Hepatic stellate cell (primary cell): ENCODE data around the gene HRH4.

ENCODE experiments used
- DNase-seq: peaks from one replicate; pipeline ENCODE4 v3.0.0; 2011; ENCODE audit warnings: low spot score

HRH4 gene

DNA sequence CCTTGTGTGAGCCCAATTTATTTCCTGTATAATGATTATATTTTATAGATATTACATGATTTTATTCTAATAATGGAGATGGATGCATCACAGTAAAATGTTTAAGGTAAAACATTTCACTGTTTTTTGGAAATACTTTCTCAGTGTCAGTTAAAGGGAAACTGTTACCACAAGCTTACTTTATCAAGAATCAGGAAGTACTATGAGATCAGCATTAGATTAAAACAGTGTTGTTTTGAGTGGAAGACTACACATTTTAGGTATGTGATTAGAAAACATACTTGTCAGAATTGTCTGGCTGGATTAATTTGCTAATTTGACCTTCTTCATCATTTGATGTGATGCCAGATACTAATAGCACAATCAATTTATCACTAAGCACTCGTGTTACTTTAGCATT is at the start of gene HRH4:
Gene HRH4 (plus strand): TSS at position 250 of the 400 bp plus-strand sequence. CDS start 92 bp downstream, at position 342.
- DNase-seq = no peak

DNA sequence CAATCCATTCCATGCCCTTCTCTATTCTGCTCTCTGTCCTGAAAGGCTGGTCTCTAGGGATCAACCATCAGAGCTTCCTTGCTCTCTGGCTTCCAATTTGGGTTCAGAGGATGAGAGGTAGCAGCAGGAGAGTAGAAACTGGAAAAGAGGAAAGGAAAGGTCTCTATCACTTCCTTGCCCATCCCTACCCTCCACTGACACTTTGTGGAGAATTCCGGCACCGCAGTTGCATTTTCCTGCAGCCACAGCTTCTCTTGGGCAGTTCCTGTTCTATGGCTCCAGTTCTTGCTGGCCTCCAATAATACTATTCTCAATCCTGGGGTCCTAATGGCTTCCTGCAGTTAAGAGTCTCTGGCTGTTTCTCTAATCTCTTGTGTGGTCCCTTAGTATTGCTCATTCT is 47.3 kb upstream of the HRH4 start:
- DNase-seq = peak; percentile 12

DNA sequence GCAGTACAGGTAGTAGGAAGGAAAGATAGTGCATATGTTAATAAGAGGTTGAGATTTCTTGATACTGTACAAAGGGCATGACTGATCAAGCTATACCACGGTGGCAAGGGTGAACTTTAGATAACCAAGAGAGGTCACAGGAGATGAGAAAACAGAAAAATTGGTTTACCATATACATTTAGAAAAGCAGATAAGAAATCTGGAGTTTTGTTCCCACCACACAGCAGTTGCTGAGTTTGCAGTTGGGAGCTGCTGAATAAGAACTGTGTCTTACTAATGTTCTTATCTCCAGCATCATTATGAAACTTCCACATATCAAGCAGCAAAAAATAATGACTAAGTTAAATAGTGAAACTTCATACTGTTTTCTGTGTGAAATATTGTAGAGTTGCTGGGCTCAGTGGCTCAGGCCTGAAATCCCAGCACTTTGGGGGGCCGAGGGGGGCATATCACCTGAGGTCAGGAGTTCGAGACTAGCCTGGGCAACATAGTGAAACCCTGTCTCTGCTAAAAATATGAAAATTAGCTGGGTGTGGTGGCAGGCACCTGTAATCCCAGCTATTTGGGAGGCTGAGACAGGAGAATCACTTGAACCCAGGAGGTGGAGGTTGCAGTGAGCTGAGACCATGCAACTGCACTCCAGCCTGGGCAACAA is 46.0 kb upstream of the HRH4 start:
- no peak for DNase-seq

GRCh38 chr18:24417480-24417879 is 43.0 kb upstream of the HRH4 start:
- no peak for DNase-seq

GRCh38 chr18:24420551-24420950 is 39.9 kb upstream of the HRH4 start:
- no peak for DNase-seq

- no peak for DNase-seq
Observed at GRCh38 chr18:24421831-24422230, 38.6 kb upstream of the HRH4 start.

DNA sequence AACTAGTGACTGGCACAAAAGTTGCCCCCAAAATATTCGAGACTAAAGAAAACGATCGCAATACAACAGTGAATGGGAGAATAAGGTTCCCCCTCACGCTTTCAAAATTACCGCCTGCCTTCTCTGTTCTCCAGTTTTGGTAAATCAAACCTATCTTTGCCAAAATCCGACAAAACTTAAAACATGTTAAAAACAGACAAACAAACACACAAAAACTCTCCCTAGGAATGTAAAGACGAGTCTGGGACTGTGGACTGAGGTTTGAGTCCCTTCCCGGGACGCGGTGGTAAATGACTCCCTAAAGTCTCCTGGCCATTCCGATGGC is 34.4 kb upstream of the HRH4 start:
- no peak for DNase-seq

- DNase-seq = peak; percentile 79
Observed at GRCh38 chr18:24426398-24427294, 33.8 kb upstream of the HRH4 start, which contains the start of gene IMPACT. TSS of gene IMPACT (plus strand) at chr18:24426670. CDS start at chr18:24426757, 87 bp downstream.

- no peak for DNase-seq
Observed at GRCh38 chr18:24427484-24427883, 33.0 kb upstream of the HRH4 start.

DNA sequence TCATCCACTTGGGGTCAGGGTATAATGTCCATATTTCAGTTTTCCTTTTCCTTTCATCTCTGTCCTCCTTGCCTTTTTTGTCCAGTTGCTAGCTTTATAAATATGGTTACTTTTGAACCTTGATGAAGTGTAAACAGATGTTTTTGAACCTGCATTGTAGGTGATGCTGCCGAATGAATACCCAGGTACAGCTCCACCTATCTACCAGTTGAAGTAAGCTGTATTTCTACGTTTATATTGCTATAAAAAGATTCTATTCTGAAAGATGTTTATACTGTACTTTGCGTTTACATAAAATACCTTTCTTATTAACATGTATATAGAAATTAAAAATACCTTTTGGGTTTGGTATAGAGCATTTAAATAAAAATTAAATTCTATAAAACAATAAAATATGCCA is 31.7 kb upstream of the HRH4 start:
- no peak for DNase-seq

DNA sequence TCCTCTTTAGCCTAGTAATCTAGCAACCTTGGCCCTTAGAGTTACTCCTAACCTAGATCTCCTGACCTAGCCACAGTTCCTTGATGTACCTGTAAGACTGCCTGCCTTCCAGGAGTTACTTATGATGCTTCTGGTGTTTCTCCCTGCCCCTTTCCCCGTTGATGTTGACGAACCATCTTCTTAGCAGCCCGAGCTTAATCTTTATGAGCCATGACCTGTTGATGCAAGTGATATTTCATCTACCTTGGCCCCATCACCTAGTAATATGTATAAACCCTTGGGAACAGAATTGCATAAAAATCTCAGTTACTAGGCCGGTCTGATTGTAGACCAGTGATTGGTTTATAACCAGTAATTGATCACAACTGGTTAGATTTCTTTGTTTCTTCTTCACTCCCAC is 31.2 kb upstream of the HRH4 start:
- DNase-seq = no peak

DNA sequence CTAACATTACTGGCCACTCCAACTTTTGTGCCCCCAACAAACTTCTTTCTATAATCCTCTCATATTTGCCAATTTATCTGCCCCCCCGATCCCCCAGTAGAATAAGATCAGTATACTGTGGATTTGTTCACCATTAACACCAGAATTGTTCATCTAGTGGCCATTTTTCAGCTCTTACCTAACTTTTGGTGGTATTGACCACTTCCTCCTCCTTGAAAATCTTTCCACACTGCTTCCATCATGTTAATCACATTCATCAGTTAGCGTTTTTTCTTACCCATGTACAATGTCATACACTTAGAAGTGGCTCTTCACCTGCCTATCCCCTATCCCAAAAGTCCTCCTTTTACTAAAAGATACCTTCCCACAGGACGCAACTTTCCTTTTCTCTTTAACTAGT is 27.8 kb upstream of the HRH4 start:
- DNase-seq = no peak

- DNase-seq = no peak
Observed at GRCh38 chr18:24436939-24437338, 23.5 kb upstream of the HRH4 start.

- no peak for DNase-seq
Observed at GRCh38 chr18:24443870-24444269, 16.6 kb upstream of the HRH4 start.

GRCh38 chr18:24446453-24446852 is 14.0 kb upstream of the HRH4 start:
- no peak for DNase-seq

GRCh38 chr18:24446953-24447538 is 13.4 kb upstream of the HRH4 start:
- no peak for DNase-seq

- no peak for DNase-seq
Observed at GRCh38 chr18:24447961-24448360, 12.5 kb upstream of the HRH4 start.

DNA sequence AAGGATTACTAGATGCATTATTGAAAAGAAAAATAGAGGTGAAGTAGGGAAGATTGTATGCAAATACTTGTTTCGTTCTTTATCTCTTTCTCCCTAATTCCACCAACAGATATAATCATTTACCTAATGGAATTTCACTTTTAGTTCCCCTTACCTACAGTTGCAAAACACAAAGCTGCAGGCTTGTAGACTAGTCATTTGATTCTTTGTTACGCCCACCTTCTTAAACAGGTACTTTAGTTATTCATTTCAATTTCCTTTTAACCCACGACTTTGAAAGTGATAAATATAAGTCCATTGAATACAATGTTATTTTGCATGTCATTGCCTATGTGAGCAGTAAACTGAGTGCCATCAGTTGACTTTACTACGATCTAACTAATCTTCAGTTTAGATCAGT is 3.9 kb upstream of the HRH4 start:
- no peak for DNase-seq

DNA sequence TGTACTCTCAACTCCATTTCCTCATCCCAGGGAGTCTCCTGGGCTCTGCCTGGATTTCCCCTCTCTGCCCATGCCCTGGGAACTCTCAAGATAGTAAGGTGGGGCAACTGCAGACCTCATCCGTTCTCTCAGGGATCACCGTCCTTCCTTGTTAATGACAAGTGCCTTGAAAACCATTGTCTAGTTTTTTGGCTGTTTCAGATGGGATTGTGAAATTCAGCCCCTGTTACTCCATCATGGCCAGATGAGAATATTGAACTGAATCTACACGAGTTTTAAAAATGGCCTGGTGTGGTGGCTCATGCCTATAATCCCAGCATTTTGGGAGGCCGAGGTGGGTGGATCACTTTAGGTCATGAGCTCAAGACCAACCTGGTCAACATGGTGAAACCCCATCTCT is 665 bp upstream of the HRH4 start:
- DNase-seq = no peak

DNA sequence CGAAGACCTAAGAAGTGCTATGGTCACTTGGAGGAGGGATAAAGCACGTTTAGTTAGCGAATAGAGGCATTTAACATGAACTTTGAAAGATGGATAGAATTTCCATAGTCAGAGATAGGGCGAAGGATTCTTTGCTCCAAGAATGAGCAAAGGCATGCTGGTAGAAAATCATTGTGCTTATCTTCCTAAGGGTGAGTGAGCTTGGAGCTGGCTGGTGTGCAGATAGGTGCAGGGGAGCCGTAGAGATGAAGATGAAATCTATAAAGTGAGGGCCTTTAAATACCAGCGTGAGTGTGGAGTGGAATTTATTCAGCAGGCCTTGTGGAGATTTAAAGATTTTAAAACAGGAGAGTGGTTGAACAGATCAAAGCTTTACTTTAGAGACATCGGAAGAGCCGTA is 1.6 kb downstream of the HRH4 start:
- DNase-seq = no peak

DNA sequence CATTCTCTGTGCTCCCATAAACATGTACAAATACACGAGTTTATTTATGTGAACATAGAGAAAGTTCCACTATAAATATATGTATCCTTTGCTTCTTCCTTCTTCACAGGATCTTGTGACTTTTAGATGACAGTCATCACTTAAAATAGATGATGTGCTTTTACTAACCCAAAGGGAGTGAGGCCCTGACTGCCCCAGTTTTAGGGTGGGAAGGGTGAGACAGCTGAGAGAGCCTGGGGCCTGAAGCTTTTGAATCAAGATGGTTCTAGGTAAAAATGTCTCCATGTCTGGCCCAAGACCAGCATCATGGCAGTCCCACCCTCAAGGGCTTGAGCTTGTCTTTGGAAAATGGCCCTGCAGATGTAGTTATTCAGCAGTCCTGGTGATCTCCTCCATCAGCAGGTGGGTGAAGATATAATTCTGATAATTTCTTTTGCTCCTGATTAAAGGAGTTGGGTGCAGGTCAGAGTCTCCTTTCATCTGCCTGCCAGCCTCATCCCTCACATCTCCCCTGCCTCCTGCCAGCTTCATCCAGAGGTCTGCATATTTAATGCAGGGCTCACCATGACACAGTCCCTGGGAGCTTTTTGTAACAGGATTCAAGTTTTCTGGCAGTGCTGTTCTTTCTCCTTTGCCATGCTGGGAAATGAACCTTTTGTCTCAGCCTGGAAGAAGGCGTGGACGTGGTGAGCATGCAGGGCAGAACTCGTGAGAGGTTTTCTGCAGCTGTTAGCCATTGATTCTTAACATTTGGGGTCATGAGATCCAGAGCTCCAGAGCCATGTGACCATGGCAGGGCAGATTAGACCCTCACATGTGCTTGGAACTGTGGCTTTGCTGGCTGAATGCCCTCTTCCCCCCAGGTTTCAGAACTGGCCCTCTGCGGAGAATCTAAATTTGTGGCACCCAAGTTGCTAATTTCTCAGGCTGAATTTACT is 2.7 kb downstream of the HRH4 start:
- DNase-seq = no peak

DNA sequence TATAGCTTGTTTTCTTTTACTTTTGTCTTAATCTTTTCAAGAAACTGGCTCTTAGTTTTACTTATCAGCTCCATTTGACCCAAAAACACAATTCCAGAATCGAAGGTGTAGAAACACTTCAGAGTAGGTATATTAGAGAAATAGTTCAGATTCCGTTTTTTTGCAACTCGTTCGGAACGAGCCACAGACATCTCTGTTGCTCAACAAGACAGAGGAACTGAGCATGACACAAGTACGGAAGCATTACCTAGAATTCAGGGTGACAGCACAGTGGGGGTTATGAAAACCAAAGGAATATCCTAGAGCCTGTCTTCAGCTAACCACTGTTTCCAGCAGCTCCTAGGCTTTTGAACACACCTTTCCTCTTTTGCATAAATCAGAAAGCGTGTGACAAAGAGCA is 5.0 kb downstream of the HRH4 start:
- no peak for DNase-seq
